Activated CD4-positive, alpha-beta T cell treated with anti-CD3 and anti-CD28 coated beads, Interleukin-10, Interleukin-2, amounts not matched to agents 100 ng/mL and 50 ng/mL, durations not matched to agents 16 hours and 8 hours (primary cell): ENCODE measurements around the gene TRIP11.
A peak's percentile ranks its signal among the peaks of the same experiment; 100 is the strongest.

ENCODE experiments used
- DNase-seq: peaks from one replicate; pipeline ENCODE4 v3.0.0-alpha.2; 2020

Gene TRIP11

DNA sequence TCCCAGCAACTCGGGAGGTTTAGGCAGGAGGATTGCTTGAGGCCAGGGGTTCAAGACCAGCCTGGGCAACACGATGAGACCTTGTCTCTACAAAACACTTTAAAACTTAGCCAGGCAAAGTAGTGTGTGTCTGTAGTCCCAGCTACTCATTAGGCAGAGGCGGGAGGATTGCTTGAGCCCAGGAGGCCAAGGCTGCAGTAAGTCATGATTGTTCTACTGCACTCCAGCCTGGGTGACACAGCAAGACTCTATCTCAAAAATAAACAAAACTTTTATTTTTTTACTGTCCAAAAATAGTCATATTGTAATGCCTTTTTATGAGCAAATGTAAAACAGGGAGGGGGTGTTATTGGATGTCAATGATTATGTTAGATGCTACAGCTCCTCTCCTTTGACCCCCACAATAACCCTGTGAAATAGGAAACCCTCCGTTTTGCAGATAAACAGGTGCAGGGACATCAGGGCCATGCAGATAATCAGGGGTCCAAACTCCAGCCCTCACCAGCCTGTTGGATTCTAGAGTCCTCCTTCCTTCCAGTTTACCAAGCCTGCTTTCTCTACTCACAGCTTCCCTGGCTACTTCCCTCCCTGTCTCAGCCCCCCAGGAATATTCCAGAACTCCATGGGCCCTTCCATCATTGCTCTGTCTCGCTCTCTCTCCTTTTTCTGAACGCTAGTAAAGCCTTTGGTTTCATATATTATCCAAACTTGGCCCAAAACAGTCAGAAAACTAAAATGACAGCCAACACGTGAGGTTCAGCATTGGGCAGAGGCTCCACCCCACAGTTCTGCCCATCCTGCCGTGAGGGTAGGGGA lies 86.5 kb downstream of the TRIP11 start:
- DNase-seq, result no peak

DNA sequence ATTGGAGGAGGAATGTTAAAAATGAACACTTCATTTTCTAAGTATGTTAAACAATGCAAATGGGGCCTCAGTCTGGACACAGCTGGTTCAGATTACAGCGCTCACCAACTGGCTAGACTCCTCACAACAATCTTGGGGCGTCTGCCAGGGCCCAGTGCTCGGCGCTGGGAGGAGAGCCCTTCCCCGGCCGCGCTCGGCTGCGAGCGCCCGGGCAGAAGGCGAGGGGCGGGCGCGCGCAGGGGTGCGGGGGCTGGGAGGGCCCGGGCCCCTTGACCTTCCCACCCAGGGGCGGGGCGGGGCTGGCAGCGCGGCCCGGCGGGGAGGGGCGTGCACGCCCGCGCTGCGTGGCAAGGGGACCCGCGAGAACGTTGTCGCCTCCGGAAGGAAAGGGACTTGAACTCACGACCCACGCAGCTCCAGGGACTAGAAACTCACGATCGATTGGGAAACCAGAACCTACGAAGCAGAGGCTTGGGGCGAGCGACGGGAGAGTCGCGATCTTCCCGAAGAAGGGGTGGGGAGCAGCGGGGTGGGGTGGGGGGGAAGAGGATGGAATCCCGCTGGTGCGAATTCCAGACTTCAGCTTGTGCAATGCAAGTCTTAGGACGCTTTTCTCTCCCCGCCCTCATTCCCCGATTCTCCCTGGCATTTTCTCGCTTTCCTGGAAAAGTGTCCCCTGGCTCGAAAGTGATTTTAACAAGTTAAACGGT lies 92.2 kb downstream of the TRIP11 start, which contains the start of gene FBLN5:
Gene FBLN5, minus strand, starts transcription at position 220 of the 710 bp plus-strand sequence. CDS start 465 bp downstream, outside the sequence.
- peak; percentile 46 for DNase-seq

DNA sequence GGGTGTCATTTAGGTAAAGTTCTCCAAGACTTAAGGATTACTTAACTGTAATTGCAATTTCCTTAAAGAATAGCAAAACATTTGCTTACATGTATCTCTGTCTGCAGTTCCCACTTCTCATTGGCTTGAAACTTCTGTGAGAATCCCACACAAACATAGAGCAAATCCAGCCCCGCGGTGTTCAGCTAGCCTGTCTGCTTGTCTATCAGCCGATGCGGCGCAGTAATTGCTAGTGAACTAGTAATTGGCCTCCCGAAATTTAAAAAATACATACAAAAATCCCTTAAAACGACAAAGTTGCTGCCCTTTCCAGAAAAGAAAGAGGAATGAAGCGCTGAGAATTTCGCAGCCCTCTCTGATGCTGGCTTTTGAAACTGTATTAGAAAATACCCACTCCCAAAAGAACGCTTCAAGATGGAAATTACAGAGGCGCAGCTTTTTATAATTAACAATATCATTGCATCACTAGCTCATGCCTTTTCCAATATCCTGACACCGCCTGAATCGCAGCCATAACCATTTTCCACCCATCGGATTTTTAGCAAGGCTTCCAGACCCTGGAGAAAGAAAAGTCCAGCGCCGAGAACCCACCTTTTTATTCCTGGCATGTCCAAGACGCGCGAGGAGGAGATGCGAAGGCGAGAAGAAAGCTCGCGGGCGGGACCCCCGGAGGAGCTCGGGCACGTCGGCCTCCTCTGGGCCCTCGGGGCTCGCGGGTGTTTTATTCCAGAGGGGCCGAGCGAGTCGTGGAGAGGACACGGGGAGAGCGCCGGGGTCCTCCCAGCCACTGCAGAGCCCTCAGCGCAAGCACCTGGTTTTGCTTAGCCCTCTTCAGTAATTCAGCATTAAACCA lies 93.0 kb downstream of the TRIP11 start:
- DNase-seq, result no peak

DNA sequence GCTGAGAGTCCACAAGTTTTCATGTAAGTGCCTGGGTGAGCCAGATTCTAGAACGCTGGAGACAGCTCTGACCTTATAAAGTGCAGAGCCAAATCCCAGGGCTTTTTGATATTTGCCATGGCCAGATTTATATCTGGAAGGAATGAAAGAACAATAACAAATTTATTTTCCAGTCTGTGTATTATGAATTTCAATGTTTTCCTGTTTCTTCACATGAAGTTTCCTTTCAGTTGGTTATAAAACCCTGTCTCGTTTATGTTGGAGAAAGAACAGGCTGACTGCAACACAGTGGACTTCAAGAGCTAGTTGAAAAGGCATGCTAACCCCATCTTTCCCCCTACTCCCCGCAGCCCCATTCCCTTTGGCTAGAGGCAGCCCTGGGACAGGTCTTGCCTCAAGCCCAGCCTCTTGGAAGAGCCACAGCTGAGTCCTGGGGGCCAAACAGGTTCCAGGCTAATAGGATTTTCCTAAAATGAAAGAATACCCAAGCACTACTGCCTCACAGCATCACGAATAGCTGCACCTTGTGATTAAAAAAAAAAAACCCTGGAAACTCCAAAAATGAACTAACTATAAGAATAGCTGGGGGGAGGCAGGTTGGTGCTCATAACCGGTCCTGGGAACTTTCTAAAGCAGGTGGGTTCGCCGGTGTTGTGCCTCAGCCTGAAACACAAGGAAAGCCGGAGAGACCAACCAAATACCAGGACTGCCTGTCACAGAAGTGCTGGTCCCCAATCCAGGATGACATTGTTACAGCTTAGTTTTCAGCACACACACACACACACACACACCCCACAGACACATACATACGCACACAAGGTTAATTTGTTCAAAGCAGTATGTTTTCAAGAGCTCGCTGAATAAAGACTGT lies 93.9 kb downstream of the TRIP11 start:
- no peak for DNase-seq

DNA sequence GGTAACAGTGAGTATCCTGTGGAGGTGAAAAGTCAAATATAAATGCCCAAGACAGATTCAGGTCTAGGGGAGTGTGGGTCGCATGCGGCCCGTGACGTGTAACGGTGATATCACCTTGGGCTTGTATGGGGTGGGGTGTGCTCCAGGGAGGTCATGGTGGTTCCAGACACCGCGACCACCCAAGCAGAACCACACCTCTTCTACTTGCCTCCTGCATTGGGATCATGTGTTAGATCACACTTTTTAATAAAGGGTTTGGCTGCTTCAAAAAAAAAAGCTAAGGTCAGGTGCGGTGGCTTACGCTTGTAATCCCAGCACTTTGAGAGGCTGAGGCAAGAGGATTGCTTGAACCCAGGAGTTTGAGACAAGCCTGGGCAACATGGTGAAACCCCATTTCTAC lies 96.9 kb downstream of the TRIP11 start:
- DNase-seq, result no peak

DNA sequence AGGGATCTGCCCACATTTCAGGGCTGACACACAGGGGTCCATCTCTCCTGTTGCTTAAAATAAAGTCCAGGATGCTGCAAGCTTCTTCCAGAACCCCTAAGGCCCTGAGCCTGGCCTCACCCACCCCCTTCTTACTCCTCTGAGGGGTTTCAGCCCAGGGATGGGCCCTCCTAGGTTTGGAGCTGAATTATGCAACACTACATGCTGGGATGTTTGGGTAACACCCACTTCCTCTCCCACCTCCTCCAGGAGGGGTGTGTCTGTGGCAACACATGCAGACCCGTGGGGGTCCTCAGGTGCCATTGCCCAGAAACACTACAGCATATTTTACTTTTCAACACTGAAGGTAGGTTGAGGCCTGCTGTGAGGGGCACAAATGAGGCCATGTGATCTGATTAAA lies 97.7 kb downstream of the TRIP11 start:
- DNase-seq, result no peak

DNA sequence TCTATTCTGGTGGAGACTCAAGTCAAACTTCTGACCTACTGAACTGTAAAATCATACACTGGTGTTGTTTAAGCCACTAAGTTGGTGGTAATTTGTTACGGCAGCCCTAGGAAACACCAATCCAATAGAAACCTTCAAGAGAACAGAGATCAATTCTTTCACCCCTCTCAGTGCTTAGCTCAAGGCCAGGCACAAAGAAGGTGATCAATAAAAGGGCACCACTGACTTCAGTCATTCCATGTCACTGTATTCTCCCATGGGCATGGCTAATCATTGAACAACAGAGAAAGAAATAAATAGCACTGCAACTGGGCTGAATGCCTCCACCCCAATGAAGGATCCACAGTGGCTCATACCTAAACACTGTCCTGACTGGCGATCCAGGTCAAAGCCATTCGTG lies 99.7 kb downstream of the TRIP11 start:
- DNase-seq, result no peak

DNA sequence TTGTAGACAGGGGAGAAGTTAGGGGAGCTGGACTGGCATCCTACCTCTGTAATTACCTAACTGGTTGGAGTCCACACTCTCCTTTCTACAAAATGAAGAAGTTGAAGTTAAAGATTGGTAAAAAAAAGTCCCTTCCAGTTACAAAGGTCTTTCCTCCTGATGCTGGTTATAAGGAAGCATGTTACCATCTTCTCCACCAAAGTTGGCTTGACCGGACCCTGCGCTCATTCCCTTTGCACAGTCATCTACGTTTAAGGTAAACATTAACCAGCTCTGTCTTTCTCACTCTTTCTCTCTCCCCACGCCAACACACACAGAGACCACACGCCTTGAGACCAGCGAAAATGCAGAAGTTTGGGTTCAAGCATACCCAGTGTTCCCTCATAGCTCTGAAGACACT lies 104.3 kb downstream of the TRIP11 start:
- DNase-seq, result no peak

DNA sequence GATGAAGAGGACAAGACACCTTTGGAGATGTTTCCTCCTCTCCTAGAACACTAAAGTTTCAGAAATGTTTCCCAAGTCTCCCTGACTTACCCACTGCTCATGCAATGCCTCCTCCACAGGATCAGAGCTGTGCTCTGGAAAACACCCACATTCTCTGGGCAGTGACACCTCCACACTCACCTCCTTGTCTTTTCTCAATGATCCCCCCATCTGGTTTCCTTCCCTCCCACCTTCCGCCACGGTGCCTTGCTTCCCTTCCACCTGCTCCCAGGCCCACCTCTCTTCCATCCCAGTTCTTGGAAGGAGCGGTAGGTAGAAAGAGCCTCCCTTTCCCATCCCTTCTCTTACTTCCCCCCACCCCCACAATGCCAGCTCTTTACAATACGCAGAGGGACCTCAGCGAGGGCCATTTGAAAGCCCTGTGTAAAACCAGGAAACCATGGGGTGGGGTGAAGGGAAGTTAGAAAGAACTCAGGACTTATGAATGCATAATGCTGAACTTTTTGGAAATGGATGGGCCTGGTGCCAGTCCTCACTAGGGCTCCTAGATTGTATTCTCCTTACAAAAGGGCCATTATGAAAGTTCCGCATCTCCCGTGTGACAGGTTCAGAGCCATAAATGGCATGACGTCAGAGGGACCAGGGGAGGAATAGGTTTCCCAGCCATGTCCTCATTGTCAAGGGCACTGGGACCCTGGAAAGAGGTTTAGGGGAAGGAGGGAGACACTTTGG lies 105.1 kb downstream of the TRIP11 start:
- DNase-seq, result no peak

DNA sequence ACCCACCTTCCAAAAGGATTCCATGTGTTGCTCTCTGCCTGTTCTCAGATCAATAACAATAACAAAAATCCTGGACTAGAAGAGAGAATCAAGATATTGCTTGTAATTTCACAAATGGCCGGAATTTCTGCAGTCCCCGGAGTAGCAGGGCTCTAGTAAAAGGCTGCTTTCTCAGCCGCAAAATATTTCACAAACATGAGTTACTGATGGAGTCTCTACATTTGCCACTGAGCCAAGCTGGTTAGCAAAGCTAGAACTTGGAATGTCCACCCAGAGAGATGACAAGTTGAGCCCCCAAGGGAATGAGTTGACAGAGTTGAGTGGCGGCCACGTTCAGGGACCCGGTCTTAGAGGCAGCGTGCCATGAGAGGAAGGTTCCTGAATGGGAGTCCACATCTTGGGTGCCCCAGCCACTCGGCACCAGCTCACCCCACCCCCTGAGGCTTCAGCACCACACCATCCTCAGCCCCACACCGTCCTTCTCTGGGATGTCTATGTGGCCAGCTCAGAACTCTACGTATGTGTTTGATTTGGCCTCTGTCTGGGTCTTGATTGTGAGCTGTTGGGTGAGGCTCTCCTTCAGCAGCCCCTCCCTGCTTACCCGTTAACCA lies 108.3 kb downstream of the TRIP11 start:
- DNase-seq, result no peak

DNA sequence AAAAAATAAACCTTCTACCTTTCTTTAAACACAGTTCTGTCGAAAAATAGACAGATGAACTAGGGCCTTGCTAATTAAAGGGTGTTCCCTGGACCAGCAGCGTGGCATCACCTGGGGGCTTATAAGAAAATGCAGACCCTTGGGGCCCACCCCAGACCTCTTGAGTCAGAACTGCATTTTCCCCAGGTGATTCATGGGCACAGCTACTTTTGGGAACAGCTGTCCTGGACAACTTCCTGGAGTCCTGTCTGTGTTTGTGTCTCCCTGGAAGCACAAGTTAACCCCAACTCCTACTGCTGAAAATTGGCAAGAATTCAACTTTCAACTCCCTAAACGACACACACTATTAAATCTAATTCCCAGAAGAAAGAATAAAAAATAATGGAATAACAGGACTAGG lies 110.2 kb downstream of the TRIP11 start:
- no peak for DNase-seq

DNA sequence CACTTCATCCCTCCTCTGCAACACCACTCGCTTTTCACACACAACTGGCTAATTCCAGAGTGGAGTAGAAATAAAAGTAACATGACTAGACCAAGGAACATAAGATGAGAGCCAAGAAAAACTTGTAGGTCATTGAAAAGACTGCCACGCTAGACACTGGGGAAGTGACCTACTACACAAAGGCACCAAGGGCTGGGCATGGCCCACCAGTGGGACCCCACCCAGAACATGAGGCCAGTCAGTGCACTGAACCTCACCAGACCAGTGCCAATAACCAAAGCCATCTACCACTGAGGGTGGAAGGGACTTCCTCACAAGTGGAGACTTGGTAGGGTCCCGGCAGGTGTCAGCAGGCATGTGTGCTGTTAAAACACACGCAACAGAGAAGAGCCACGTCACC lies 112.1 kb downstream of the TRIP11 start:
- no peak for DNase-seq

DNA sequence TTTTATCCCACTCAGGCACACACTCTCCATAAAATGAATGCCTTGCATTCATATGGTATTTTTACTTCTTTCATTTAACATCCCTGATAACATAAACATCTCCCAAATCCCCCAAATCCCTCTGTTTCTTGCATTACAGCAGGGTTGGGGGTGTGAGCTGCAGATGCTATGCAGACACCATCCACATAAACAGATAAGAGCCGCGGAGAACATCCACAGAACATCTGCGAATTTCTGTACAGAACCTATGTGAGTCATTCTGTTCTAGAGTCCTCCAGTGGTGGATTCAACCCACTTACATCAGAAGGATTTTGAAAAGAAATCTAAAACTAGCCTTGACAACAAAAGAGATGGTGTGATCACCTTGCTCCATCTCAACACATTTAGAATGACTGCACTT lies 112.7 kb downstream of the TRIP11 start:
- no peak for DNase-seq

DNA sequence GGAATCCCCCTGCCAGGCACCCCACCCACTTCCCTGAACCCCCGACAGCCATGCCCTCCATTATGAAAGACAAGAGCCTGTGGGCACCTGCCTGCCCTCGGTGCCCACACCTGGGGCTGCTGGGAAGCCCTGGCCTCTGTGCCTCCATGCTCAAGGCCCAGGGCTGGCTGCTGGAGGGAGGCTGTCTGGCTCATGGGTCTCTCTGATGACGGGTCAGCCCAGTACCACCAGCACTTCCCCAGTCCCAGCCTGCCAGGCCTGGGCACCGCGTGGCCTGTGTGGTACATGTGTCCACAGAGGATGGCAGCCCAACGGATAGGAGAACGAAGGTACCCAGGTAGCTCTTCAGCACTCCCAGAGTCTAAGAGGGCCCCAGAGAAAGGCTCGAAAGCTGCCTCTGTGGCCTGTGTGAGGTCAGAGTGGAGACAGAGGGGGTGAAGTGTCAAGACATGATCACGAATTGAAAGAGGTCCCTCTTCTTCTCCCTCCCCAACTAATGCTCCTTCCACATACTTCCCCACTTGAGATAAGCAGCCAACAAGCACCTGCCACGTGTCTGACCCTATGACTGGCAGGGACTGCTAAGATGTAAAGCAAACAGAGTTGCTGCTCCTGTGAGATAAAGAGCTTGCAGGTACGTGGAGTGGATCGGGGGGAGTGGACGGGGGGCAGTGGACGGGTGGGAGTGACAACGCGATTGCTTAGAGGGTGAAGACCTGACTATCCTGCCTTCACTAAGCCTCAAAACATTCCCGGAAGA lies 113.5 kb downstream of the TRIP11 start:
- no peak for DNase-seq

DNA sequence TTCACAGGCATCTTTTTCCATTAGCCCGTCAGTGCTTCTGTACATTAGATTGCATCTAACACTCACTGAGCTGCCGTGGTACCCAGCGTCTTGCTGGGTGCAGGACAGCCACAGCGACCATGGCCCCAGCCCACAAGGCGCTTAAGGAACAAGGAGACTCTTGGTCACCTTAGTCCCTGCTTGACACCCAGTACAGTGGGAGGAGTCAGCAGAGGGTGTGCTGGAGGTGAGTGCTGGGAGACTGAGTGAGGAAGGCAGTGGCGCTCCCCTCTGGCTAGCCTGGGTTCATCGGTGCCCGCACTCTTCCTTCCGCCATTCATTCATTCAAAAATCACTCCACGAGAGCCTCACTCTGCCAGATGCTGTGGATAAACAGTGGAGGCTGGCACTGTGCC lies 114.1 kb downstream of the TRIP11 start:
- DNase-seq, result no peak

DNA sequence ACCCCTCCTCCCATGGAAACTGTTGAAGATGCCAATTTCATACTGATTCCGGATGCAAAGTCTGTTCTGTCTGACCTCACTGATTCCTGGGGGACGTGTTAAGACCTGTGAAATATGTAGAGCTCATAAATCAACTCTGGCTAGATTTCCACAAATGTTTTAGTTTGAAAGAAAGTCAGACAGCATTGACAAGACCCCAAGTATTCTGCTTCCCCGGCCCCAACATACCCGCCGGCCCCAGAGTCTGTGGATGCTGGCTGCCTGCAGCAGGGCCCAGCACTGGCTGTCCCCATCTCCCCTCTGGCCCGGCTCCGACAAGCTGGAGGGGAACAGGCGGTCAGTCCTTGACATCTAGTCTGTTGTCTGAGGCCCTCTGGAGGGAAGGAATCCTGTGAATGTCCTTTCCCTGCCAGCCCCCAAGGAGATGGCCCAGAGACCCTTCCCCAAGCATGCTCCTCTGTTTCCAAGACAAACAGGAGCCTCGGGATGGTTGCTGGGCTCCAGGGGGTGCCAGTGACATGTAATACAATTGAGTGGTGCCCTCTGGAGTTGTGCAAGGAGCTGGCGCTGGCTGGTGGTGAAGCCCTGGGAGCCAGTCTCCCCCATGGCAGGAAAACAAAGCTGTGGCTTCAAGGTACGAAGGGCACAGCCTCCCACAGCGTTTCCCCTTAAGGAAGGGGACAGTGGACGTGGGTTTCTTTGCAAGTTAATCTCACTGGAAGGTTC lies 114.7 kb downstream of the TRIP11 start:
- DNase-seq, result no peak

DNA sequence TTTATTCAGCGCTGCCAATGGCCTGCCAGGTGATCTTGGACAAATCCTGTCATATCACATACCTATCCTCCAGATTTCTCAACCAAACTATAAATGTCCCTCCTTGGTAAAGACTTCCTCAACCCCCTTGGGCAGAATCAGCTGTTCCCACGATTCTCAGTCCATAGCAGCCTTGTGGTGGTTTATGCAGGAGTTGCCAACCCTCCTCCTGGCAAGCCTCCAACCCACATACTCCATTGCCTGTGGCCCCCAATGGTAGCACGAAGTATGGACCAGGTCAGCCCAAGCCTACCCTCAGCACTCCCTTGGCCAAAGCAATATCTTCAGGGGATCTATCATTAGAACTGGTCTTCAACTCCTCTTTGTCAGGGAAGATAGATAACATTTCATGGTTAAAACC lies 119.3 kb downstream of the TRIP11 start:
- DNase-seq, result no peak

DNA sequence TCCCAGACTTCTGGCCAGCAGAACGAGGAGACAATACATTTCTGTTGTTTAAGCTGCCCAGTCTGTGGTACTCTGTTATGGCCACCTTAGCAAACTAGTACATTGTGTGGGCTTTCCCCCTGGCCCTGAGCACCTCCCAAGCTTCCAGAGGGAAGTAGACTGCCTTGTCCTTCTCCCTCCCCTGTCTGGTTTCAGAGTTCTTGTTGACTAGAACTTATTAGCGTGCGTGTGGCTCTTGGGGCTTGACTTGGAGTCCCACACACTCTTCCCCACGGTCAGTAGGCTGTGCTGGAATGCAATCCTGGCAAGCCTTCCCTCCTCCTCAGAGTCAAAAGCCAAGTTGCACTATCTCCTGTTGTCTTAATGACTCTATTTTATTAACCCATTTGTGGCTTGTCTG lies 120.0 kb downstream of the TRIP11 start:
- no peak for DNase-seq

DNA sequence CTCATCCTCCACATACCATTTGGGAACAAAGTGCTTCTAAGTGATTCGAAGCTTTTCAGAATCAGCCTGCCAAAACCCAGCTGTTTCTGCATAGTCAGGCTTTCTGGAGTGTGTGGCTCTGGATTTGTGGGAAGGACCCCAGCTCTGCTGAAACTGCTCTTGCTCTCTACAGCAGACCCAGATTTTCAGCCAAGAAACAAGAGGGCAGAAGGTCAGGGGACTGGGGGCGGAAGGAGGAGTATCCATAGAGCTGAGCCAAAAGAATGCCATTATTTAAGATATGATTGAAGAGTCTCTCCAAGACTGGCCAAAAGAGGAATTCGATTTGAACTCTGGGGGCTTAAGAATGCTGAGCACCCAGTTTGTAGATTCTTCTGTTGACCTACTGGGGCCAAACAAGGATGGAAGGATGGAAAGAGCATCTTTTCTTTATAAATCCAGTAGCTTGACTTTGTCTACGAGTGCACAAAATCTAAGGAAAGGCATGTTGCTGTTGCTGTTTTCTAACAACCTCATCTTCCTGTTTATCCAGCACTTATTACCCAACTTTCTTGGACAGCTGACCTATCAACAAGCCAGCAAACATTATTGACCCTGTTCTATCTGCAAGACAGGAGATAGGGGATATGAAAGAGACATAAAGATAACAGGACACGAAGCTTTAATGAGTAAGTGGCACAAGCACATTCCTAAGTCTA lies 121.5 kb downstream of the TRIP11 start:
- no peak for DNase-seq
